Upper lobe of right lung (tissue), 1 donor: ENCODE data around the gene SLC49A4. TPM values are rescaled to one million over a fixed set of nuclear protein-coding genes. Genes with fewer than 3 reads are reported as not detected.

Experiments
- ATAC-seq: fragments of 200-7000 bp; cut with Tn5 transposase; one replicate; pipeline ENCODE4 v1.9.1; 2020; ENCODE audit warnings: mild to moderate bottlenecking, moderate library complexity
- DNase-seq: peaks from one replicate; pipeline ENCODE4 v3.0.0-alpha.2; 2020
- H3K27ac ChIP-seq: fragments of 200-600 bp; one replicate; pipeline ENCODE4 v1.8.0; 2022
- H3K27me3 ChIP-seq: fragments of 200-600 bp; one replicate; pipeline ENCODE4 v1.8.0; 2022; ENCODE audit warnings: mild to moderate bottlenecking
- H3K36me3 ChIP-seq: fragments of 200-600 bp; one replicate; pipeline ENCODE4 v1.8.0; 2022
- H3K4me1 ChIP-seq: fragments of 200-600 bp; one replicate; pipeline ENCODE4 v1.8.0; 2022
- H3K4me3 ChIP-seq: fragments of 200-600 bp; one replicate; pipeline ENCODE4 v1.8.0; 2022; ENCODE audit warnings: mild to moderate bottlenecking
- H3K9me3 ChIP-seq: fragments of 200-600 bp; one replicate; pipeline ENCODE4 v1.8.0; 2022
- intact Hi-C: fragments of 100-400 bp; cut with DNase I; formaldehyde crosslinking; loops from one replicate; pipeline ENCODE4 v1.11.0; 2022
- total RNA-seq: library from RNA; stranded (reverse); fragmentation: NEBNext Ultra II Directional; extraction: Animal tissue kit (Norgen Biotek cat#: 25700); gene quantifications from one replicate; pipeline ENCODE4 v1.2.1, GENCODE V29; 2021
- TF ChIP-seq, protein P1 (sequence below): fragments of 200-600 bp; IDR thresholded peaks from one replicate; pipeline ENCODE4 v1.8.0; 2022; ENCODE audit warnings: antibody characterized with exemption
- donor health status: DM: no; HTN: yes; CAD: no; lungs with severe emphysema.

The SLC49A4 gene
- total RNA-seq, 1 donor from 2014 or later, result 14.2 TPM

DNA sequence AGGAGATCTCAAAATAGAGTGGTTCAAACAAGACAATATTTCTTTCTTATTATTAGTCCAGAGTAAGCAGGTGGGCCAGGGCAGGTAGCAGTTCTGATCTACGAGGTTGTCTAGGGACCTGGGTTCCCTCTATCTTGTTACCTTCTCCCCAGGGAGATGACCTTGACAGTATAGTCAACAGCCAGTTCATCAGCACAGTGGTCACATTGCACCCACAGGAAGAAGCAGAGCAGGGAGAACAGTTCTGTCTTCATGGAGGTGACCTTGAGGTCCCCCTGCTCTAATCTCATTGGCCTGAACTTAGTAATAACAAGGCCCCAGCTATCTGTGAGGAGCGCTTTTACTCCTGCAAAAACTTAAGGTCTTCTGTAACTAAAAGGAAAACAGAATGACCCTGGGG lies 21.7 kb downstream of the SLC49A4 start:
- no peaks in the 10 kb centered on the region for H3K36me3 ChIP-seq
- H3K4me1 ChIP-seq, result no peaks in the 10 kb centered on the region
- H3K27ac ChIP-seq, result no peak overlapping the region
- intact Hi-C loops, result no loop called here
- H3K4me3 ChIP-seq, result no peak overlapping the region
- ATAC-seq (no peak), DNase-seq (no peak)
- TF ChIP-seq, protein P1, sequence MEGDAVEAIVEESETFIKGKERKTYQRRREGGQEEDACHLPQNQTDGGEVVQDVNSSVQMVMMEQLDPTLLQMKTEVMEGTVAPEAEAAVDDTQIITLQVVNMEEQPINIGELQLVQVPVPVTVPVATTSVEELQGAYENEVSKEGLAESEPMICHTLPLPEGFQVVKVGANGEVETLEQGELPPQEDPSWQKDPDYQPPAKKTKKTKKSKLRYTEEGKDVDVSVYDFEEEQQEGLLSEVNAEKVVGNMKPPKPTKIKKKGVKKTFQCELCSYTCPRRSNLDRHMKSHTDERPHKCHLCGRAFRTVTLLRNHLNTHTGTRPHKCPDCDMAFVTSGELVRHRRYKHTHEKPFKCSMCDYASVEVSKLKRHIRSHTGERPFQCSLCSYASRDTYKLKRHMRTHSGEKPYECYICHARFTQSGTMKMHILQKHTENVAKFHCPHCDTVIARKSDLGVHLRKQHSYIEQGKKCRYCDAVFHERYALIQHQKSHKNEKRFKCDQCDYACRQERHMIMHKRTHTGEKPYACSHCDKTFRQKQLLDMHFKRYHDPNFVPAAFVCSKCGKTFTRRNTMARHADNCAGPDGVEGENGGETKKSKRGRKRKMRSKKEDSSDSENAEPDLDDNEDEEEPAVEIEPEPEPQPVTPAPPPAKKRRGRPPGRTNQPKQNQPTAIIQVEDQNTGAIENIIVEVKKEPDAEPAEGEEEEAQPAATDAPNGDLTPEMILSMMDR, result no peak
- H3K27me3 ChIP-seq, result no peaks in the 10 kb centered on the region
- no peaks in the 10 kb centered on the region for H3K9me3 ChIP-seq

DNA sequence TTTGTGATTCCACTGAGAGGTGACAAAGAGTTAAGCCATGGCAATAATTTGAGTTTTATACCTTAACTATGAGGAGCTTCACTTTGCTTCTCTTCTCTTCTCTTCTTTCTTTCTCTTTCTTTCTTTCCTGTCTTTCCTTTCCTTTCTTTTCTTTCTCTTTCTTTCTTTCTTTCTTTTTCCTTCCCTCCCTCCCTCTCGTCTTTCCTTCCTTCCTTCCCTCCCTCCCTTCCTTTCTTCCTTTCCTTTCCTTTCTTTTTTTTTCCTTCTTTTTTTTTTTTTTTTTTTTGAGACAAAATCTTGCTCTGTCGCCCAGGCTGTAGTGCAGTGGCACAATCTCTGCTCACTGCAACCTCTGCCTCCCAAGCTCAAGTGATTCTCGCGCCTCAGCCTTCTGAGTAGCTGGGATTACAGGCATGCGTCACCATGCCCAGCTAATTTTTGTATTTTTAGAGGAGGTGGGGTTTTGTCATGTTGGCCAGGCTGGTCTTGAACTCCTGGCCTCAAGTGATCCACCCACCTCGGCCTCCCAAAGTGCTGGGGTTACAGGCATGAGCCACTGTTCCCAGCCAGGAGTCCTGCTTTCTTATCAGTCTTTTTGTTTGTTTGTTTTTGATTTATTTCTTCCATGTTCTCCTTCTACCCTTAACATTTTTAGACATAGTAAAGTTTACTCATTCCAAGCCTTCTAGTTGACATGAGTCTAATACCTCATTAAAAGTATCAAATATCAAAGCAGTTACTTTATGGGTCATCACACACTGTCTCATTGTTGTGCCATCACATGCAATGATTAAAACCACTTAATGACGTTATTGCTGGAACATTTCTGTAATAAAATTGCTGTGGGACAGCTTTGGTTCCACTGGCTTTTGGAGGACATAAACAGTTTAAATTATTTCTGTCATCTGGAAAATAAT lies 29.9 kb downstream of the SLC49A4 start:
- no peak overlapping the region for H3K4me3 ChIP-seq
- TF ChIP-seq, protein P1, result no peak
- H3K9me3 ChIP-seq, result no peaks in the 10 kb centered on the region
- ATAC-seq, result no peak
- H3K27ac ChIP-seq, result no peak overlapping the region
- H3K4me1 ChIP-seq, result no peaks in the 10 kb centered on the region
- no peaks in the 10 kb centered on the region for H3K27me3 ChIP-seq
- intact Hi-C loops, result no loop called here
- DNase-seq, result no peak
- H3K36me3 ChIP-seq, result no peaks in the 10 kb centered on the region

DNA sequence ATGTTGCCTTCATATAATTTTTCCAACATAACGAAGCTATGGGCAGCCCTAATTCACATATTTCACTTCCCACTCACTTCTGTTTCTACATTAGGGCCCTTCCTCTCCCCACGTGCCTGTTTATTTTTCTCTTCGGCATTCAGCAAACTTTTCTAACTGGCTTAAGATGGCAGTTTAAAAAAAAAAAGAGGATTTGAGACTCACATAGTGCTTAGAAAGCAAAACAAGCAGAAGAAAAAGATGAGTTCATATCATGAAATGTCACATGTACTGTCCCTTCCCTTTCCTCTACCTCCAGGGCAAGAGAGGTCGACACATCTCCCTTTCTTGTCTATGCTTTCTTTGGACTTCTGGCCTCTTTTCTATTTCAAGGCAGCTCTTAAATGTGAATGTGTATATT lies 30.6 kb downstream of the SLC49A4 start:
- ATAC-seq (peak; percentile 60), DNase-seq (no peak)
- Histone ChIP-seq H3K9me3 (no peaks in the 10 kb centered on the region), H3K27me3 (no peaks in the 10 kb centered on the region), H3K4me3 (no peak overlapping the region), H3K4me1 (no peaks in the 10 kb centered on the region), H3K27ac (no peak overlapping the region), H3K36me3 (no peaks in the 10 kb centered on the region)
- intact Hi-C loops, result no loop called here
- TF ChIP-seq, protein P1, result no peak

DNA sequence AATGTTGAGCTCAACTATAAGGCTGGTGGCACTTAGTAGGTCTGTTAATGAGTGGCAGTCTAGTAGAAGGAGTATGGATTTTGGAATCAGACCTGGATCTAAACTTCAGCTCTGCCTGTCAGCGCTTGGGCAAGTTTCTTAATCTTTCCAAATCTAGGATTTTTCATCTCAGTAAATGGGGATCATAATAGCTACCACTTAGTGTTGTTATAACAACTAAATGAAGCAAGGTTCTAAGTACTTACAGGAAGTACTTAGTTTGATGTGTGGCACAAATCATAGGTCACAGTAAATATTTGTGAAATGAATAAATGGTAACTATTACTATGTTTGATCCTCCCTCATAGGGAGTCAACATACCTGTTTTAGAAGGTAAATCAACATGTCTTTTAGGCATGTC lies 31.4 kb downstream of the SLC49A4 start:
- H3K9me3 ChIP-seq, result no peaks in the 10 kb centered on the region
- no peak overlapping the region for H3K27ac ChIP-seq
- no peaks in the 10 kb centered on the region for H3K36me3 ChIP-seq
- H3K4me3 ChIP-seq, result no peak overlapping the region
- H3K27me3 ChIP-seq, result no peaks in the 10 kb centered on the region
- ATAC-seq (peak; percentile 9), DNase-seq (no peak)
- intact Hi-C loops, result no loop called here
- TF ChIP-seq, protein P1, result no peak
- H3K4me1 ChIP-seq, result no peaks in the 10 kb centered on the region

DNA sequence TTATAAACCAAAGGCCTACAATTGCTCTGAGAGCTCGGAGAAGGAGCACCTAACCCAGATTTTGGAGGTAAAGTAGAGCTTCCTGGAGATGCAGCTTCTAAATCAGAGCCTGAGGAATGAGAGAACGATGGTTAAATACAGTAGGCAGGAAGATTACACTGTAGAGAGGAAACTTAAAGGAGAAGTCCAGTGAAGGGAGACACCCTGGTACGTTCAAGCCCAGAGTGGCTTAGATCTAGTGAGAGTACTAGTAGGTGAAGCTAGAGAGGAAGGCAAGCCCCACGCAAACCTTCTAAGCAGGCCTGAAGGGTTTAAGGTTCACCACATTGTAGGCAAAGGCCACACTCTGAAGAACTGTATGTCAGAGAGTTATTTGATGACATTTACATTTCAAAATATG lies 33.4 kb downstream of the SLC49A4 start:
- no peak for DNase-seq
- no peak overlapping the region for H3K27ac ChIP-seq
- ATAC-seq, result peak; percentile 58
- H3K36me3 ChIP-seq, result peaks cover 4% of the 10 kb centered on the region
- TF ChIP-seq, protein P1, result no peak
- H3K4me1 ChIP-seq, result no peaks in the 10 kb centered on the region
- H3K9me3 ChIP-seq, result no peaks in the 10 kb centered on the region
- no peak overlapping the region for H3K4me3 ChIP-seq
- H3K27me3 ChIP-seq, result no peaks in the 10 kb centered on the region
- intact Hi-C loops, result no loop called here
